GM18505 (cell line): ENCODE data around the gene JAKMIP3.

Experiments used
- ATAC-seq: cut with Tn5 transposase; IDR thresholded peaks from one replicate; pipeline ENCODE4 v1.9.1; 2021; ENCODE audit not compliant: unreplicated experiment
- POLR2A ChIP-seq: IDR thresholded peaks from 4 replicates; pipeline ENCODE4 v1.6.1; 2011; ENCODE audit warnings: borderline replicate concordance; ENCODE audit not compliant: insufficient read depth, insufficient read length; ENCODE audit errors: extremely low read depth

The JAKMIP3 gene

GRCh38 chr10:132100556-132101349 lies 35.0 kb downstream of the JAKMIP3 start:
- TF ChIP-seq POLR2A: no peak
- no peak for ATAC-seq

- ATAC-seq: no peak
- no peak for TF ChIP-seq POLR2A
These were observed 35.8 kb downstream of the JAKMIP3 start for GRCh38 chr10:132101529-132101928.

- ATAC-seq: no peak
- TF ChIP-seq POLR2A: no peak
These were observed 36.4 kb downstream of the JAKMIP3 start for GRCh38 chr10:132102071-132102716.

GRCh38 chr10:132102717-132103110 lies 37.0 kb downstream of the JAKMIP3 start:
- no peak for TF ChIP-seq POLR2A
- no peak for ATAC-seq

GRCh38 chr10:132103116-132103910 lies 37.6 kb downstream of the JAKMIP3 start:
- no peak for ATAC-seq
- TF ChIP-seq POLR2A: no peak

DNA sequence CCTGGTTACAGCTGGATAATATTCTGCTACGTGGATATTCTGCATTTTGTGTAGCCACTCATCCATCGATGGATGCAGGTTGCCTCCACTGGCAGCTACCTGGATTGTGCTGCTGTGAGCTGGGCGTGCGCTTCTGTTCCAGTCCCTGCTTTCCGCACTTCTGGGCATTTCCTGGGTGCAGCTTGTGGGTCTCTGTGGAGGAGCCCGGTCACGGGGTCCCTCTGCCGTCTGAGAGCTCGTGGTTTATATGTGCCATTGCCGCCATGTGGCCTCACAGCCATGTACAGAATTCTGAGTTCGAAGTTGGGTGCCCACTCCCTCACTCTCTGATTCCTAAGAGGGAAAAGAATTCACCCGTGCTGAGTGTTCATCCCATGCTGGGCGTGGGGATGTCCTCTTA lies 38.3 kb downstream of the JAKMIP3 start:
- TF ChIP-seq POLR2A: no peak
- no peak for ATAC-seq

DNA sequence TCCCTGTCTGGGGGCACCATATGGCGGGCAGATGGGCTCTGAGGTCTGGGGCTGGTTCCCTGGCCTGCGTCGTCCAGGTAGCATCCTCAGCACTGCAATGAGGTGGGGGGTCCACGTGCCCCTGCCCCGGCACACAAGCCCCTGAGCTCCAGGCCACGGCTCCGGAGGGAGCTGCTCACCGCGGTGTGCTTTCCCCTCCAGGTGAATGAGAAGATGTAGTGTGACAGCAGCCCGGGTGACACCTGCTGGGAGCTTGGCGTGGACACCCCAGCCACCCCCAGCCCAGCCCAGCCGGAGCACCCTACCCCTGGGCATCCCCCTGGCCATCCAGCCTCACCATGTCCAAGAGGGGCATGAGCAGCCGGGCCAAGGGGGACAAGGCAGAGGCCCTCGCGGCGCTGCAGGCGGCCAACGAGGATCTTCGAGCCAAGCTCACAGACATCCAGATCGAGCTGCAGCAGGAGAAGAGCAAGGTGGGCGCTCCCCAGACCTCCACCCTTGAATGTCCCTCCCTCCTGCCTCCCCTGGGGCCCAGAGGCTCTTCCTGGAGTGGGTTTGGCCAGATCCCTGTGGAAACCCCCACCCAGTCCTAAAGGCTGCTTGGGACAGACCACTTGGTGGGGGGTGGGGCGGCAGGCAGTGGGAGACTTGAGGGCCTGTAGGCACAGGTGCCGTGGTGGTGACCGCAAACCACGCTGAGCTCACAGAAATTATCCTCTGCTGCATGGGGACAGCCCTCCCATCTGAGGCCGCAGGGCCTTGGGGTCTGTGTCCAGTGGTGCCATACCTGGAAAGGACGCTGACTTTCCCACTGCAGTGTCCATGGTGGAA lies 38.9 kb downstream of the JAKMIP3 start:
- ATAC-seq: no peak
- TF ChIP-seq POLR2A: no peak

DNA sequence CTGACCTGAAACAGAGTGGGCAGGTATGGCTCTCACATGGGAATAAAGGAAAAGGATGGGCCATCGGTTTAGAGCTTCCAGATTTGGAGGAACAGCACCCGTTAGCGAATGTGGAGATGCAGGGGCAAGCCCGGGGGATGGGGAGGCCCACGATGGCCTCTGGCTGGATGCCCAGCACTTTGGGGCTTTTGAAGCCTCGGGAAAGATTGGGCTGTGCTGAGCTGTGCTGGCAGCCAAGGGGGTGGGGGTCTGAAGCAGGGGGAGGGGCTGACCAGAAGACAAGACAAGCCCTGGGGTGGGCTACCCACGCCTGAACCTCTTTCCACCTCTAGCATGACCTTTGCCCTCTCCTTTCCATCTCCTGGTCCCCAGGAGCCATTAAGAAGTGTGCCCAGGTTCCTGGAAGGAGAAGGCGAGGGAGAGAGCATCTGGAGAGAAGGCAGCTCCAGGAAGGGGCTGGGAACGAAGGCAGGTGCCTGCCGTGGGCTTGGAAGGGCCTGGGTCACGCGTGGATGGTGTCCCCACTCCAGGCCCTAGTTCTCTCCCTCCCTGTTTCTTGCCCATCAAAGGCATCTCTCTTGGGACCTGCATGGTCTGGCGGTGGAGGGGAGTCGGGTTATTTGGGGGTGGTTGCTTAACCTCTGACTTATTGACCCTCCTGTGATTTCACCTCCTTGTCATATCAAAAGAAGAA lies 39.7 kb downstream of the JAKMIP3 start:
- no peak for TF ChIP-seq POLR2A
- no peak for ATAC-seq

DNA sequence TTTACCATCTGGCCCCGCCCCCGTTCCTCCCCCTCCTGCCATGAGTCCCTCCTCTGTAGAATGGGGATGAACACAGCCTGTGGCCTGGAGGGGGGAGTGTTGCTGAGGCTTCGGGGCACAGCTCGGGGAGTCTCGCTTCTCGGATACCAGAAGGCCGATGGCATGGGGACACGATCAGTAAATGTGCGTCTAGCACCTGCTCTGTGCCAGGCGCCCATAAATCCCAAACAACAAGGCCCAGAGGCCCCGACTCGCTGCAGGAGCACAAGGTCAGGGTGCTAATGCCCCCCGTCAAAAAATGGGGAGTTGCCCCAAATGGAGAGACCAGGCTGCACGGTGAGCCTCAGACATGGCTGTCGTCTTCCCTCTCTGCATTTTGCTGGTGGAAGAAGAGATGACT lies 40.7 kb downstream of the JAKMIP3 start:
- no peak for ATAC-seq
- no peak for TF ChIP-seq POLR2A

DNA sequence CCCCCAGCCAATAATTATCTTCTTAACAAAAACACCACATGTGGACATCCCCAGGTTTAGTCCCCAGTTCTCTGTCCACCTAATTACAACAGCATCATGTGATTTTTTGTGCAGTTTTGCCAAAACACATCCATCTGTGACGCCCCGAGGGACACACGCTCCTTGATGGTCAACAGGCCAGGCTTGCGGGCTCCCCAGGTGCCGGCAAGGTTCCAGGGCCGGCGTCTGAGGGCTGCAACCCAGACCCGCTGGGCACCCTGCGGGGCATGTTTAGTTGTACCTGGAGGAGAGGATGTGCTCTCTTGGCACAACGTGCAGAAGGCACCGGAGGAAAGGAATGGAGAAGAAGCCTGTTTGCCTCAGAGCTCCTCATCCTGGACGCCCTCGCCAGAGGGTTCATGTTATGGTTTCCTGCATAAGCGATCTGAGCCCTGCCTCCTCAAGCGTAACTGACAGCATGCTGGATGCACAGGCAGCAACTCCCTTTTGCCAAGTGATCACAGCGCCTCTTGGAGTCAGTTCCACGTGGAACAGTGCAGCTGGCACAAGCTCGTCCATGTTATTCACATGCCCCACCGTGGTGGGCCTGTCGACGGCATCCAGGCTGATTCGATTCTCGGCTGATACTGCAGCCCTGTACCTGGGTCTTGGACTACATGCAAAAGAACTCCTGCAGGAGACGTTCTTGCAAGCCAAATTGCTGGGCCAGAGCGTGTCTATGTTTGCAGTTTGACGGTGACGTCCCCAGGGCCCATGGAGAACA lies 41.6 kb downstream of the JAKMIP3 start:
- TF ChIP-seq POLR2A: no peak

DNA sequence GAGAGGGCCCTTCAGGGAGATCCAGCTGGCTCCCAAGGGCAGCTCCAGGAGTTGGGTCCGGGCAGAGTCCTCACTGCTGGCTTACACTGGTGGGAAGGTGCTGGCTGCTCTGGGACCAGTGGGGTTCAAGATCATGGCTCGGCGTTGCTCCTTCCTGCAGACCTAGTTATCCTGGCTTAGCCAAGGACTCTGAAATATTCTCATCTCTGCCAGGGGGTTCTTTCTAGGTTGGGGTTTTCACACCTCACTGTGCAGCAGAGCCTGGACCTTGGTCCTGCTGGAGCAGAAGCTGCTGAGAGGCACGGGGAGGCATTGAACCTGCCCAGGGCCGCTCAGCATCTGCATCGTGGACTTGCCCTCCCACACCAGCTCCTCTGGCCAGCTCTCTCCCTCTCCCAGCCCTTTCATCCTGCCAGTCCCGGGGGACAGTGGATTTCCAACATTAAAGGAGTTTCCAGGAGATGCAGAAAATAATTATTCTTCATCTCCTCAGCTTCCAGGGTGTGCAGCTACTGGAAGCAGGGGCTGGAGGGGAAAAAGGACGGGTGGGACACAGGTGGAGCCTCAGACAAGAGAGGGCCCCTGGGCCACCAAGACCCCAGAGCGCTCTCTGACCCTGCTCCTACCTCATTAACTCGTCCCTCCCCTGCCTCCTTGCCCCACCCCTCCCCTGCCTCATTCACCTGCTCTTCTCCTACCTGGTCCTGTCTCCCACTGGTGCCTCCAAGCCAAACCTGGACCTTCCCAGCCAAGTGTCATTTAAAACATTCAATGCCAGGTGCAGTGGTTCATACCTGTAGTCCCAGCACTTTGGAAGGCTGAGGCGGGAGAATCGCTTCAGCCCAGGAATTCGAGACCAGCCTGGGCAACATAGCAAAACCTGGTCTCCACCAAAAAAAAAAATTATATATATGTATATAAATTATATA lies 42.5 kb downstream of the JAKMIP3 start:
- no peak for ATAC-seq
- TF ChIP-seq POLR2A: no peak

More for the DNA sequence above, 41.6 kb downstream of the JAKMIP3 start:
- ATAC-seq: no peak

- no peak for ATAC-seq
- TF ChIP-seq POLR2A: no peak
These were observed 43.8 kb downstream of the JAKMIP3 start for GRCh38 chr10:132109341-132110110.
